ENCODE data around the gene SLC35B4.

Gene SLC35B4

GRCh38 chr7:134245253-134245652 lies 71.5 kb downstream of the SLC35B4 start:
- H3K18ac ChIP-seq (ENCODE audit: low read length) = no peak overlapping the region

More at GRCh38 chr7:134245253-134245652, 71.5 kb downstream of the SLC35B4 start:
- no peak overlapping the region for H3K14ac ChIP-seq (ENCODE audit: low read length)
- no peak overlapping the region for H3K4me2 ChIP-seq (ENCODE audit: insufficient read depth, low read length, poor library complexity, severe bottlenecking)
- H3K79me1 ChIP-seq (ENCODE audit: low read depth, low read length) = no peaks in the 10 kb centered on the region
- H2BK15ac ChIP-seq (ENCODE audit: low read length) = no peak overlapping the region
- DNase-seq (ENCODE audit: low spot score) = no peak
- H4K91ac ChIP-seq (ENCODE audit: low read depth, low read length, poor library complexity) = no peak overlapping the region
- H3K27ac ChIP-seq (replicated peaks; ENCODE audit: low read length) = no peak overlapping the region
- no peak overlapping the region for H2BK12ac ChIP-seq (ENCODE audit: low read length)
- H2AFZ ChIP-seq (ENCODE audit: low read length) = no peak overlapping the region
- H3K36me3 ChIP-seq (replicated peaks in 1 of 2; ENCODE audit: control insufficient read depth in 2 of 2, insufficient read depth in 2 of 2, low read length in 2 of 2) = no peaks in the 10 kb centered on the region
- peaks cover 0 to 6% (median 0%) of the 10 kb centered on the region in 3 experiments for H3K27me3 ChIP-seq (ENCODE audit: control insufficient read depth in 3 of 3, insufficient read depth in 3 of 3, low read depth in 1 of 3, low read length in 3 of 3)
- H3K4ac ChIP-seq (ENCODE audit: low read length) = no peak overlapping the region
- no peak overlapping the region for H3K23ac ChIP-seq (ENCODE audit: low read depth, low read length, poor library complexity)
- no peak overlapping the region for H2BK5ac ChIP-seq (ENCODE audit: low read length)
- no peaks in the 10 kb centered on the region for H3K4me1 ChIP-seq (ENCODE audit: control insufficient read depth in 2 of 2, insufficient read depth in 1 of 2, low read depth in 1 of 2, low read length in 2 of 2)
- H3K9me3 ChIP-seq (replicated peaks in 1 of 2; ENCODE audit: control insufficient read depth in 2 of 2, insufficient read depth in 1 of 2, low read depth in 1 of 2, low read length in 2 of 2) = no peaks in the 10 kb centered on the region
- no peak overlapping the region for H3K9ac ChIP-seq (ENCODE audit: low read depth, low read length, poor library complexity)
- no peak overlapping the region for H2AK5ac ChIP-seq (ENCODE audit: low read depth, low read length)
- no CpG with 5 or more reads among the region's 2 CpGs for WGBS, 2 donors (ENCODE audit: extremely low coverage in 2 of 2, insufficient read length in 2 of 2, insufficient replicate concordance in 1 of 2)
- H3K4me3 ChIP-seq (ENCODE audit: low read length in 2 of 2) = no peak overlapping the region
- H4K8ac ChIP-seq (ENCODE audit: low read depth, low read length) = no peak overlapping the region
- no peak overlapping the region for H2BK120ac ChIP-seq (ENCODE audit: low read depth, low read length)

Measured in neuronal stem cell (in vitro differentiated cells).